OCI-M2 (cell line): ENCODE data around the gene ATP8A1.

Source experiments
- DNase-seq: peaks from one replicate; lab custom pipeline; 2025; ENCODE audit not compliant: unreplicated experiment; lab: John Stamatoyannopoulos, UW

The ATP8A1 gene

DNA sequence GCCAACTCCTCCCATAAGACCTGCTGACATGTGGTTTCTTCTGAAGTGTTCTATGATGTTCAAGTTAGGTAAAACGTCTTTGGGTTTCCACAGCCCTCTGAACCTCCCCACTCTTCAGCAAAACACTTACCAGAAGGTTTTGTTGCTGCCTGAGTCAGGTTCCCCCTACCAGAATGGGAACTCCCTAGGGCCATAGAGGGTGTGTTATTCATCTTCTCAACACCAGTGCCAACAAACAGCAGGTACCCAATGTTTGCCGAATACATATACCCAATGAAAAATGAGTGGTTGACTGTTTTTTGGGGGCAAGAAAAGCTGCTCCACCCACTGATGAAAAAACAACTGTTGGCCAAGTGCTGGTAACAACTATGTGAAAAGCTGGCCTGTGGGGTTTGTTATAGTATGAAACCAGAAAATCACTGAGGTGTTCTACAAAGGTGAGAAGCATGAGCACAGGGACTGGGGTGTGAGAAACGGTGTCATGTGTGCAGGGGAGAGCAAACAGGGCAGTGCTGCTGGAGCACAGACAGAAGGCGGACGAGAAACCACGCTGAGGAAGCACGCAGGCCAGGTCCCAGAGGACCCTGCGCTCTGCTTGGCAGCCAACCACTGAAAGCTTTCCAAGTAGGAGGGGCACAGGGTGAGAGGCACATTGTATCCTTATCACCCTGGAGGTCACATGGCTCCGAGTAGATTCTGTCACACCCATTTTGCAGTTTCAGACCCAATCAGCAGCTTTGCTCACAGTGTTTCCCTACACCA lies 28.8 kb downstream of the ATP8A1 start:
- no peak for DNase-seq

DNA sequence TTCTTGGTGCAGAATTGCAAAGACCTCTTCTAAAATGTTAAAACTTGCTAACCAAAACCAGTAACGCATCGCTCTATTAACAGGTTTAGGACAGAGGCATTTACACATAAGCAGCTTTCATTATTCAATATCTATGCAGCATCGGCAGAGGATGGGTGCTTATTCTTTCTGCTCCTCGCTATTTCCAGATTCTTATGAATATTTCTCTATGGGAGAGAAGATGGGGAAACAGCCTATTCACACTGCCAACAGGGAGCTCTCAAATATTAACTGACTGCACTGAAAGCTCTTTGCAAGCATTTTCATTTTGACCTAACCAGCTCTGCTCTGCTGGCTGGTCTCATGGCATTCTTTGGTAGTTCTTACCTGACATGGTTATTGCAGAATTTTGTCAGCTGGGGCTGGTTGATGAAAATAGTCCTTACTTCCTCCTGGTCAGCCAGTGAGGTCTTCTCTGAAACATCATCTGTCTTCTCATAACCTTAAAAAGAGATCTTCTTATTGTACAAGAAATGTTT lies 30.2 kb downstream of the ATP8A1 start:
- DNase-seq: no peak

GRCh38 chr4:42625329-42625728 lies 31.6 kb downstream of the ATP8A1 start:
- DNase-seq: no peak

- no peak for DNase-seq
These were observed 32.4 kb downstream of the ATP8A1 start for GRCh38 chr4:42624551-42624950.

- no peak for DNase-seq
These were observed 38.9 kb downstream of the ATP8A1 start for GRCh38 chr4:42618023-42618422.

DNA sequence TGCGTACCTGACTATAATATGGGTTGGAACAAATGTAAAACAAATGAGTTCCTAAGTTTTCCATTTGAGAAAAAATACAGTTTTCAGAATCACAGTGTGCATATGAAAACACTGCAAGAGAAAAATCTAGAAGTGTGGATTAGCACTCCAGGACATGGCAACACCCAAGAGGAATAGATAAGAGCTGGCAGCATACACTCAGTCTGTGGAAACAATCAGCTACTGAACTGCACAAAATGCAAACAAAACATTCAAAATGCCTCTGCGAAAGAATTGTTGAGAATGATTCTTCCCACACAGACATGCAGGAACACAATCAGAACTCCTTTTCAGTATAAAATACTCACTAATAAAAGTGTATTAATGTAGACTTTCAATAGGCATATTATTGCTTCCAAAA lies 39.9 kb downstream of the ATP8A1 start:
- DNase-seq: no peak

GRCh38 chr4:42616572-42616971 lies 40.3 kb downstream of the ATP8A1 start:
- DNase-seq: no peak

- no peak for DNase-seq
These were observed 41.7 kb downstream of the ATP8A1 start for GRCh38 chr4:42615131-42615763.

DNA sequence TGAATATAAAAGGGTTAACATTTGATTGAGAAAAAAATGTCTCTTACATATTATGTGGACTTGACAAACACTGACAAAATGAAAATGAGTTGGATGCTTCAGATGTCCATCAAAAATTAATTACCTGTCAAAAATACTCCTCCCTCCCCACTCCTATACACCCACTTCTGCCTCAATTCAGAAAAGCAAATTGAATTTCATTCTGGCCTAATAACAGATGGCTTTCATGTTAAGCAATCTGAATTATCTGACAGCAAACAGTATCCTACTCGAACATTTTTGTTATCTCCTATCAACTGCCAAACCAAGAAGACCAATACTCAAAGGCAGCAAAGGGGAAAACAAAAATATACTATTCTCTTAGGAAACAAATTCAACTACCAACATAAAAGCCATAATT lies 44.0 kb downstream of the ATP8A1 start:
- no peak for DNase-seq

DNA sequence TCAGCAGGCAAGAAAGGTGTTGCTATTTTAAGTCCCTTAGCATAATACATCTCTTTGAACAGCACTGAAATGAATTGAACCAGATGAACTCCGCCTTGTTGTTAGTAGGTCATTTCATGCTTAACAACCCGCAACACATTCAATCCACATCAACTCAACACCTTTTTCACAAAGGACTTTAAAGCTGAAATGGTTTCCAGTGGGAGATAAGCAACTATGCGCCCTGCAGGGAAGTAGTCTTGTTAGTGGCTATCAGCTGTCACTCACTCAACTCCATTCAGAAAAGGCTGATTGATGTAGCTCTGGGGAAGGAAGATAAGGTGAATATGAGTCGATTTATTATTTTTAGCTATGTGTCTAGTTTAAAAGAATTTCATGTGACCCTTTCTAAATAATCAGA lies 46.0 kb downstream of the ATP8A1 start:
- DNase-seq: no peak

GRCh38 chr4:42609051-42609450 lies 47.9 kb downstream of the ATP8A1 start:
- DNase-seq: no peak

DNA sequence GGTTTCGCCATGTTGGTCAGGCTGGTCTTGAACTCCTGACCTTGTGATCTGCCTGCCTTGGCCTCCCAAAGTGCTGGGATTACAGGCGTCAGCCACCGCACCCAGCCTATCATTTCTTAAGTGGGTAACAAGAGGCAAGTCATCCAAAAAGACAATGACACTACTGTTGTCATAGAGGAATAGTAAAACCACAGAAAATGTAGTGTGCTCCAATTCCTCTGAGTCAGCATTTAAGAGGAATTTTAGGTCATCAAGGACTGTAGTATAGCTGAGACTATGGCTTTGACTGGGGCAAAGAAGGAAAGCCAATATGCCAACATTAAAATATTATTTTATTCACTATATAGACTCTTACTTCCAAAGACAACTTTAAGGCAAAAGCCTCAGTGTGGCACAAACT lies 48.4 kb downstream of the ATP8A1 start:
- DNase-seq: no peak

DNA sequence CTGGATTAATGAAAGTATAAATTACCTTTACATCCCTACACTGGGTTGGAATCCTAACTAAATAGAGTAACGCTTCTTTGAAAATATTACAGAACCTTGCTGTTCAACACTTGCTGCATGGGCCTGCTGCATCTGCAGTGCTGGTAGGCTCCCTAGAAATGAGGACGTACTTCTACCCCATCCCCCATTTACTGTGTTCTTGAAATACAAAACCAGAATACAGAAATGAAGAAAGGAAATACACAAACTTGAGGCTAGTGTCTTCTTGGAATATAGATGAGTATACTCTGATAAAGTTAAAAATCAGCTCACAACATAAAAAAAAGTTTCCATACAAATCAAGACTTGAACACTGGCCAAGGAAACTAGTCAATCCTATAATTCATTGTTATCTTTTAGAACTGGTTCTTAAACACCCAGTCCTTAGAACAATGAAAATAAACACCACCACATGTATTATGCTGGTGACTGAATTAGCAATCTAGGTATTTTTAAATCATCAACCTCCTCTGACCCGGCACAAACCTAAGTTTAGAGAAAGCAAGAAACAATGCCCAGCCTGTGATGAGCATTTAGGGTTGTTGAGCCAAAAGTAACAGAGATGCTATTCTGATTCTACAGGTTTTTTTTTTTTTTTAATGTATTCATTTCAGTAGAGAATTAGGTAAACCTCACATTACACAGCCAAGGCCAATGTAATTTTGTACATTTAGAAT lies 49.7 kb downstream of the ATP8A1 start:
- DNase-seq: no peak

GRCh38 chr4:42605264-42605663 lies 51.6 kb downstream of the ATP8A1 start:
- no peak for DNase-seq

DNA sequence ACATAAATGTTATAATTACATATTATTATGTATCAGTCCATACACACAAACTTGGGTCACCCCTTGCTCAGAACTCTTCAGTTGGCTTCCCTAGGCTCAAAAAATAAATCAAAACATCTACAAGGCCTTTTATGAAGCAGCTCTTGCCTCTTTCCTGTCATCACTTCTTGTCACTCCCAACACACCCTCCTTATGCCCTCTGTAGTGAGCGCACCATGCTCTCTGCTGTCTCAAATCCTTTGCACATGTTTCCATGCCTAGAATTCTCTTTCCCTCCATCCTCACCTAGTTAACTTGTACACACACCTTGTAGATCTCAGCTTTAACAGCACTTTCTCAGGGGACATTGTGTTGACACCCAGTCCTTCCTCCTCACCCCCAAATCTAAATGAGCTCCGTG lies 53.0 kb downstream of the ATP8A1 start:
- no peak for DNase-seq

DNA sequence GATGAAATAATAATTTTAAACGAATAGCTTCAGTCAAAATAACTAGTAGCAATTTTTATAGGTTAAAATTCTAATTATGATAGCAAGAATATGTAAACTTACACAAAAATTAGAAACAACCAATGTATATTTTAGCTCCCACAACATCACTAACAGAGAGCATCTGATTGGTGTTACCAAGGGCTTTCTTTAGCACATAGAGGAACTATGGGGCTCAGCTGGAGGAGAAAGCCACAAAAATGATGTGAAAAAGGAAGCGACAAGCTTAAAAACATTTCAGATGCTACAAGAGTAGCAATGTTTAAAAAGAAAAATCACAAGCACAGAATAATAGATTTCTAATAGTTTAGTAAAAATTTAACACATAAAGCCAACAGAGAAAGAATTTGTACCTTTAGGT lies 56.3 kb downstream of the ATP8A1 start:
- no peak for DNase-seq

DNA sequence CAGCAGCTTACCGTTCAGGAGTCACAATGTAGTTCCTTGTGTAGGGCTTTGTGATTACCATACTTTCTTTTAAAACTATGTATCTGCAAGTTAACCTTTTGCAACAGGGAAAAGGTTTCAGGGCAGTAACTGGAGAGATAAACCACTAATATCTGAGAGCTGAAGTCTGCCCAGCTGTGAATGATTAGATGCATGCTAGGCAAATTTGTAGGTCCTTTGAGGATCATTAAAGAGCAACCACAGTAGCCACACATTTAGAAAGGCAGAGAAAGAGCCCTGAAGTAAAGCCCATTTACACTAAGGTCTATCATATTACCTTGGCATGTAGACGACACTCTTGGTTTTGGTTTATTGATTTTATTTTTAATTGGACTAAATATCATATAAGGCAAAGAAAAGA lies 60.0 kb downstream of the ATP8A1 start:
- DNase-seq: no peak

DNA sequence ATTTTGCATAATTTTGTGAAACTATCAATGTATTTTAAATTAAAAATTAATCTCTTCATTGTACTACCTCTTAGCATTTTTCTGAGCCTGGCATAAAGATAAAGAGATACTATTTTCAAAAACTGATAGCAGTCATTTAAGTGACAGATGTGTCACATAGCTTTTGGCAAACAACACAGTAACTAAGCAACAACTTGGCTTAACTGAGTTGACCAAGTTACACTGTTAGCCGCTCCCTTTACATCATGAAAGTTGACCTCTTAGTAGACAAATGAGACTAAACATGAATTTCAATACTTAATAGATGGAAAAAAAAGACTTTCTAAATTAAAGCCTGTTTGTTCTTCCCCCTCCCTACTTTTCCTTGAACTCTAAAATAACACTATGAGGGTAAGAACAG lies 62.0 kb downstream of the ATP8A1 start:
- DNase-seq: no peak

GRCh38 chr4:42588909-42589308 lies 68.0 kb downstream of the ATP8A1 start:
- DNase-seq: peak; percentile 5

DNA sequence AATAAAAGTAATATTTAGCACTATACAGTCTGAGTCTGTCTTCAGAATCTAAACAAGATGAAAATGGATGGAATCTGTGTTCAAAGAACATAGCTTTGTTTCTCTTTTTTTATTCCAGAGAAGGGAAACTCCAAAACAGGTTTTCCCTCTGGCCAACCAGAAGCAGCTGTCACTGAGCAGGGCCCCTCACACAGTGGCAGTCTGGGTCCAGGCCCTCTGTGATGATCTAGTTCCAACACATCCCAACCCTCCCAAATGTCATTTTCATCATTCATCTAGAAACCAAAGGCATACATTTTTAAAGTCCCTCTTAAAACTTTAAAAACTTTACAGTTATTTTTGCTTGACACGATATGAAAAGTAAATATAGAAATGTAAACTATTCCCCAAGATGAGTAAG lies 70.1 kb downstream of the ATP8A1 start:
- no peak for DNase-seq

- no peak for DNase-seq
These were observed 77.0 kb downstream of the ATP8A1 start for GRCh38 chr4:42579903-42580302.

GRCh38 chr4:42578187-42578586 lies 78.7 kb downstream of the ATP8A1 start:
- no peak for DNase-seq
